K562 (cell line): ENCODE results near the gene SRCAP. TPM values are rescaled to one million over a fixed set of nuclear protein-coding genes. Genes with fewer than 3 reads are reported as not detected.

Source experiments
- ATAC-seq: fragments of 200-7000 bp; cut with Tn5 transposase; 3 replicates; pipeline ENCODE4 v1.9.1; 2020; ENCODE audit warnings: moderate library complexity
- BruUV-seq: library from RNA; stranded (reverse); fragments of 400-500 nt; replicated peaks from 2 replicates; lab custom pipeline; 2021; lab: Mats Ljungman, UMichigan
- CTCF ChIA-PET: fragments of 300-600 bp; formaldehyde crosslinking; extraction: SDS; loops from one replicate; lab custom pipeline; 2021; ENCODE audit warnings: low intra/inter-chr PET ratio; lab: Yijun Ruan, JAX
- POLR2A ChIA-PET: fragments of 300-600, 350-650 bp; sonication (Branson Sonifier 250); formaldehyde crosslinking; extraction: SDS; loops from one replicate; lab custom pipeline; 2021; ENCODE audit warnings: antibody characterized with exemption, inconsistent platforms; lab: Yijun Ruan, JAX
- DNase-seq, 4 experiments: peaks; one replicate each; pipeline versions ENCODE4 v3.0.0 to v3.0.0-alpha.2; 2011 to 2018; ENCODE audit warnings: low spot score in 3 of 4, mixed read lengths in 3 of 4; ENCODE audit errors: extremely low read depth in 1 of 4
- FAIRE-seq: peaks from 2 replicates; lab custom pipeline; 2011; peaks lifted over from hg19 to GRCh38; lab: Jason Lieb, UNC
- H2AFZ ChIP-seq: 2 replicates; pipeline ENCODE4 v1.6.0; 2011; ENCODE audit warnings: low read depth, low read length, control low read depth, inconsistent platforms
- H3K27ac ChIP-seq: fragments of 200-600 bp; 3 replicates; pipeline ENCODE4 v1.8.0; 2011; ENCODE audit warnings: low read depth, mild to moderate bottlenecking, control low read depth, inconsistent platforms, low read length, moderate library complexity, mixed read lengths; ENCODE audit errors: extremely low read depth
- H3K27me3 ChIP-seq, 2 experiments: fragments of 300-600 bp in 1 of 2; 2 replicates in 1 of 2; 3 replicates in 1 of 2; pipeline versions ENCODE4 v1.6.0 to v1.8.0; 2011; ENCODE audit warnings: inconsistent platforms in 2 of 2, low read length in 2 of 2, mild to moderate bottlenecking in 1 of 2, mixed read lengths in 1 of 2, moderate library complexity in 1 of 2; ENCODE audit not compliant: control insufficient read depth in 2 of 2, insufficient read depth in 2 of 2
- H3K36me3 ChIP-seq: fragments of 300-600 bp; 3 replicates; pipeline ENCODE4 v1.8.0; 2011; ENCODE audit warnings: mild to moderate bottlenecking, low read length, inconsistent platforms; ENCODE audit not compliant: control insufficient read depth, insufficient read depth
- H3K4me1 ChIP-seq, 2 experiments: fragments of 200-600 bp in 1 of 2; replicated peaks in 1 of 2; 2 replicates in 1 of 2; 3 replicates in 1 of 2; pipeline versions ENCODE4 v1.5.1 to v1.8.0; 2011; ENCODE audit warnings: inconsistent platforms in 2 of 2, low read length in 2 of 2, mild to moderate bottlenecking in 1 of 2, mixed read lengths in 1 of 2, moderate library complexity in 1 of 2; ENCODE audit not compliant: control insufficient read depth in 2 of 2, insufficient read depth in 2 of 2
- H3K4me2 ChIP-seq: 2 replicates; pipeline ENCODE4 v1.6.1; 2011; ENCODE audit warnings: low read length, control low read depth, inconsistent platforms, mixed read lengths; ENCODE audit not compliant: insufficient read depth
- H3K4me3 ChIP-seq: fragments of 200-600 bp; sonication (generic), shearing (Covaris generic); 2 replicates; pipeline ENCODE4 v1.5.1; 2016; ENCODE audit warnings: control low read depth, inconsistent platforms
- H3K79me2 ChIP-seq: fragments of 200-600 bp; 3 replicates; pipeline ENCODE4 v1.8.0; 2011; ENCODE audit warnings: low read length, inconsistent platforms; ENCODE audit not compliant: control insufficient read depth, insufficient read depth
- H3K9ac ChIP-seq, 2 experiments: 2 replicates each; pipeline versions ENCODE4 v1.6.0 to v1.6.1; 2011; ENCODE audit warnings: low read depth in 2 of 2, low read length in 2 of 2, control low read depth in 1 of 2, inconsistent platforms in 1 of 2, mild to moderate bottlenecking in 1 of 2, mixed read lengths in 1 of 2; ENCODE audit not compliant: insufficient read depth in 1 of 2
- H3K9me1 ChIP-seq: one replicate; pipeline ENCODE4 v1.6.0; 2011; ENCODE audit warnings: inconsistent platforms, mild to moderate bottlenecking, low read length, moderate library complexity; ENCODE audit not compliant: control insufficient read depth, insufficient read depth
- H3K9me3 ChIP-seq: replicated peaks from 2 replicates; pipeline ENCODE4 v1.5.1; 2011; ENCODE audit warnings: low read depth, low read length, inconsistent platforms; ENCODE audit not compliant: control insufficient read depth, insufficient read depth
- H4K20me1 ChIP-seq: replicated peaks from 2 replicates; pipeline ENCODE4 v1.6.1; 2011; ENCODE audit warnings: low read length, inconsistent platforms, mixed read lengths; ENCODE audit not compliant: control insufficient read depth, insufficient read depth
- WGBS: fragments of 100-300 bp; shearing (Covaris generic); methylation state at CpG from one replicate; pipeline ENCODE4 v1.1.6; 2016; ENCODE audit warnings: low coverage, mixed read lengths; ENCODE audit not compliant: insufficient coverage; ENCODE audit errors: missing lambda C conversion rate; 5-methylcytosine and 5-hydroxymethylcytosine counted together
- in situ Hi-C: fragments of 300-500 bp; cut with MboI; formaldehyde crosslinking; loops from 4 replicates; pipeline ENCODE4 v1.15.0; 2018; ENCODE audit warnings: inconsistent platforms, mixed read lengths
- intact Hi-C: fragments of 100-400 bp; cut with micrococcal nuclease; formaldehyde crosslinking; loops from 2 replicates; pipeline ENCODE4 v1.14.2; 2022
- polyA plus RNA-seq, 8 experiments: library from polyadenylated mRNA; depleted of rRNA in 4 of 8; stranded (reverse) in 5 of 8; unstranded in 3 of 8; fragments of >200 nt; fragmentation: Nextera tagmentation in 2 of 8; fragmentation: Illumina TruSeq in 1 of 8; extraction: Ambion mirVana in 2 of 8; extraction: Trizol in 1 of 8; gene quantifications; 2 replicates each; pipeline versions ENCODE4 v1.2.1 to v1.2.3, GENCODE V29; 2011 to 2014; ENCODE audit warnings: inconsistent platforms in 1 of 8, missing spikeins in 1 of 8
- total RNA-seq, 7 experiments: library from RNA; depleted of rRNA in 6 of 7; stranded (reverse); fragments of >200 nt in 6 of 7; fragmentation: Illumina TruSeq in 2 of 7; extraction: Trizol in 2 of 7; gene quantifications; 2 replicates each; pipeline versions ENCODE4 v1.2.1 to v1.2.3, GENCODE V29; 2011 to 2021; ENCODE audit warnings: low replicate concordance in 1 of 7
- TF ChIP-seq, protein P1 (sequence below): sonication (generic); formaldehyde crosslinking; IDR thresholded peaks from 2 replicates; pipeline ENCODE4 v1.8.0; 2022; ENCODE audit warnings: mild to moderate bottlenecking, missing genetic modification reagents
- TF ChIP-seq, protein P2 (sequence below), 2 experiments: fragments of 450-650 bp; conservative IDR thresholded peaks; 2 replicates each; pipeline ENCODE4 v1.6.1; 2017; ENCODE audit warnings: mild to moderate bottlenecking in 2 of 2, moderate library complexity in 2 of 2
- TF ChIP-seq, protein P3 (sequence below), 2 experiments: fragments of 450-650 bp; IDR thresholded peaks; 2 replicates each; pipeline ENCODE4 v1.6.1; 2016; ENCODE audit warnings: mild to moderate bottlenecking in 2 of 2, borderline replicate concordance in 1 of 2, low read depth in 1 of 2, moderate library complexity in 1 of 2

SRCAP gene
- total and polyA plus RNA-seq, 9 of the 15 experiments (the other 6 are each of a cell fraction or from before 2014, with no cell fraction given) = 0.21 to 62.6 (median 5.8) TPM

DNA sequence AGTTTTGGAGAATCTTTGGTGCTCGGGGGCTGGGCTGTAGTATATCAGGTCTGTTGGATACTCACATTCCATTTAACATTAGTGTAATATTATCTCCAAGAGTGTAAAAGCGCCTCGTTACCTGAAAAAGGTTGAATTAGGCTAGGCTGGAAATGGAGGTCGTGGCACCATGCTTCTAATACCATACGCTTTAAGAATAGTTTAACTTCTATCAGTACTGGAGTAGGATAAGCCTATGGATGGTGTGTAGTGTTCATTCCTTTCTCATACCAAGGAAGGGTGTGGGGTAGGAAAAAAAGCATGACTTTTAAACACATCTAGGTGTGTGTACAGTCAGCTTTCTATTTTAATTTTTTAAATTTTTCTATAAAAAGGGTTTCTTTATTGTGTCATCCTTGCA, 2.0 kb downstream of the SRCAP start:
- peaks cover 48% of the 10 kb centered on the region for H3K79me2 ChIP-seq
- intact Hi-C loops = no loop called here
- no peak for FAIRE-seq
- in situ Hi-C loops = no loop called here
- H3K4me2 ChIP-seq = peak overlapping the region; percentile 95
- 82% methylated on average over 5 of the region's 5 CpGs for WGBS
- H3K27me3 ChIP-seq = no peaks in the 10 kb centered on the region
- TF ChIP-seq, protein P1, sequence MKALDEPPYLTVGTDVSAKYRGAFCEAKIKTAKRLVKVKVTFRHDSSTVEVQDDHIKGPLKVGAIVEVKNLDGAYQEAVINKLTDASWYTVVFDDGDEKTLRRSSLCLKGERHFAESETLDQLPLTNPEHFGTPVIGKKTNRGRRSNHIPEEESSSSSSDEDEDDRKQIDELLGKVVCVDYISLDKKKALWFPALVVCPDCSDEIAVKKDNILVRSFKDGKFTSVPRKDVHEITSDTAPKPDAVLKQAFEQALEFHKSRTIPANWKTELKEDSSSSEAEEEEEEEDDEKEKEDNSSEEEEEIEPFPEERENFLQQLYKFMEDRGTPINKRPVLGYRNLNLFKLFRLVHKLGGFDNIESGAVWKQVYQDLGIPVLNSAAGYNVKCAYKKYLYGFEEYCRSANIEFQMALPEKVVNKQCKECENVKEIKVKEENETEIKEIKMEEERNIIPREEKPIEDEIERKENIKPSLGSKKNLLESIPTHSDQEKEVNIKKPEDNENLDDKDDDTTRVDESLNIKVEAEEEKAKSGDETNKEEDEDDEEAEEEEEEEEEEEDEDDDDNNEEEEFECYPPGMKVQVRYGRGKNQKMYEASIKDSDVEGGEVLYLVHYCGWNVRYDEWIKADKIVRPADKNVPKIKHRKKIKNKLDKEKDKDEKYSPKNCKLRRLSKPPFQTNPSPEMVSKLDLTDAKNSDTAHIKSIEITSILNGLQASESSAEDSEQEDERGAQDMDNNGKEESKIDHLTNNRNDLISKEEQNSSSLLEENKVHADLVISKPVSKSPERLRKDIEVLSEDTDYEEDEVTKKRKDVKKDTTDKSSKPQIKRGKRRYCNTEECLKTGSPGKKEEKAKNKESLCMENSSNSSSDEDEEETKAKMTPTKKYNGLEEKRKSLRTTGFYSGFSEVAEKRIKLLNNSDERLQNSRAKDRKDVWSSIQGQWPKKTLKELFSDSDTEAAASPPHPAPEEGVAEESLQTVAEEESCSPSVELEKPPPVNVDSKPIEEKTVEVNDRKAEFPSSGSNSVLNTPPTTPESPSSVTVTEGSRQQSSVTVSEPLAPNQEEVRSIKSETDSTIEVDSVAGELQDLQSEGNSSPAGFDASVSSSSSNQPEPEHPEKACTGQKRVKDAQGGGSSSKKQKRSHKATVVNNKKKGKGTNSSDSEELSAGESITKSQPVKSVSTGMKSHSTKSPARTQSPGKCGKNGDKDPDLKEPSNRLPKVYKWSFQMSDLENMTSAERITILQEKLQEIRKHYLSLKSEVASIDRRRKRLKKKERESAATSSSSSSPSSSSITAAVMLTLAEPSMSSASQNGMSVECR (CRISPR knock-in tag) = no peak
- TF ChIP-seq, protein P2, sequence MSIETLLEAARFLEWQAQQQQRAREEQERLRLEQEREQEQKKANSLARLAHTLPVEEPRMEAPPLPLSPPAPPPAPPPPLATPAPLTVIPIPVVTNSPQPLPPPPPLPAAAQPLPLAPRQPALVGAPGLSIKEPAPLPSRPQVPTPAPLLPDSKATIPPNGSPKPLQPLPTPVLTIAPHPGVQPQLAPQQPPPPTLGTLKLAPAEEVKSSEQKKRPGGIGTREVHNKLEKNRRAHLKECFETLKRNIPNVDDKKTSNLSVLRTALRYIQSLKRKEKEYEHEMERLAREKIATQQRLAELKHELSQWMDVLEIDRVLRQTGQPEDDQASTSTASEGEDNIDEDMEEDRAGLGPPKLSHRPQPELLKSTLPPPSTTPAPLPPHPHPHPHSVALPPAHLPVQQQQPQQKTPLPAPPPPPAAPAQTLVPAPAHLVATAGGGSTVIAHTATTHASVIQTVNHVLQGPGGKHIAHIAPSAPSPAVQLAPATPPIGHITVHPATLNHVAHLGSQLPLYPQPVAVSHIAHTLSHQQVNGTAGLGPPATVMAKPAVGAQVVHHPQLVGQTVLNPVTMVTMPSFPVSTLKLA (conservative IDR thresholded peaks at IDR 0.05) = no peak
- TF ChIP-seq, protein P3, sequence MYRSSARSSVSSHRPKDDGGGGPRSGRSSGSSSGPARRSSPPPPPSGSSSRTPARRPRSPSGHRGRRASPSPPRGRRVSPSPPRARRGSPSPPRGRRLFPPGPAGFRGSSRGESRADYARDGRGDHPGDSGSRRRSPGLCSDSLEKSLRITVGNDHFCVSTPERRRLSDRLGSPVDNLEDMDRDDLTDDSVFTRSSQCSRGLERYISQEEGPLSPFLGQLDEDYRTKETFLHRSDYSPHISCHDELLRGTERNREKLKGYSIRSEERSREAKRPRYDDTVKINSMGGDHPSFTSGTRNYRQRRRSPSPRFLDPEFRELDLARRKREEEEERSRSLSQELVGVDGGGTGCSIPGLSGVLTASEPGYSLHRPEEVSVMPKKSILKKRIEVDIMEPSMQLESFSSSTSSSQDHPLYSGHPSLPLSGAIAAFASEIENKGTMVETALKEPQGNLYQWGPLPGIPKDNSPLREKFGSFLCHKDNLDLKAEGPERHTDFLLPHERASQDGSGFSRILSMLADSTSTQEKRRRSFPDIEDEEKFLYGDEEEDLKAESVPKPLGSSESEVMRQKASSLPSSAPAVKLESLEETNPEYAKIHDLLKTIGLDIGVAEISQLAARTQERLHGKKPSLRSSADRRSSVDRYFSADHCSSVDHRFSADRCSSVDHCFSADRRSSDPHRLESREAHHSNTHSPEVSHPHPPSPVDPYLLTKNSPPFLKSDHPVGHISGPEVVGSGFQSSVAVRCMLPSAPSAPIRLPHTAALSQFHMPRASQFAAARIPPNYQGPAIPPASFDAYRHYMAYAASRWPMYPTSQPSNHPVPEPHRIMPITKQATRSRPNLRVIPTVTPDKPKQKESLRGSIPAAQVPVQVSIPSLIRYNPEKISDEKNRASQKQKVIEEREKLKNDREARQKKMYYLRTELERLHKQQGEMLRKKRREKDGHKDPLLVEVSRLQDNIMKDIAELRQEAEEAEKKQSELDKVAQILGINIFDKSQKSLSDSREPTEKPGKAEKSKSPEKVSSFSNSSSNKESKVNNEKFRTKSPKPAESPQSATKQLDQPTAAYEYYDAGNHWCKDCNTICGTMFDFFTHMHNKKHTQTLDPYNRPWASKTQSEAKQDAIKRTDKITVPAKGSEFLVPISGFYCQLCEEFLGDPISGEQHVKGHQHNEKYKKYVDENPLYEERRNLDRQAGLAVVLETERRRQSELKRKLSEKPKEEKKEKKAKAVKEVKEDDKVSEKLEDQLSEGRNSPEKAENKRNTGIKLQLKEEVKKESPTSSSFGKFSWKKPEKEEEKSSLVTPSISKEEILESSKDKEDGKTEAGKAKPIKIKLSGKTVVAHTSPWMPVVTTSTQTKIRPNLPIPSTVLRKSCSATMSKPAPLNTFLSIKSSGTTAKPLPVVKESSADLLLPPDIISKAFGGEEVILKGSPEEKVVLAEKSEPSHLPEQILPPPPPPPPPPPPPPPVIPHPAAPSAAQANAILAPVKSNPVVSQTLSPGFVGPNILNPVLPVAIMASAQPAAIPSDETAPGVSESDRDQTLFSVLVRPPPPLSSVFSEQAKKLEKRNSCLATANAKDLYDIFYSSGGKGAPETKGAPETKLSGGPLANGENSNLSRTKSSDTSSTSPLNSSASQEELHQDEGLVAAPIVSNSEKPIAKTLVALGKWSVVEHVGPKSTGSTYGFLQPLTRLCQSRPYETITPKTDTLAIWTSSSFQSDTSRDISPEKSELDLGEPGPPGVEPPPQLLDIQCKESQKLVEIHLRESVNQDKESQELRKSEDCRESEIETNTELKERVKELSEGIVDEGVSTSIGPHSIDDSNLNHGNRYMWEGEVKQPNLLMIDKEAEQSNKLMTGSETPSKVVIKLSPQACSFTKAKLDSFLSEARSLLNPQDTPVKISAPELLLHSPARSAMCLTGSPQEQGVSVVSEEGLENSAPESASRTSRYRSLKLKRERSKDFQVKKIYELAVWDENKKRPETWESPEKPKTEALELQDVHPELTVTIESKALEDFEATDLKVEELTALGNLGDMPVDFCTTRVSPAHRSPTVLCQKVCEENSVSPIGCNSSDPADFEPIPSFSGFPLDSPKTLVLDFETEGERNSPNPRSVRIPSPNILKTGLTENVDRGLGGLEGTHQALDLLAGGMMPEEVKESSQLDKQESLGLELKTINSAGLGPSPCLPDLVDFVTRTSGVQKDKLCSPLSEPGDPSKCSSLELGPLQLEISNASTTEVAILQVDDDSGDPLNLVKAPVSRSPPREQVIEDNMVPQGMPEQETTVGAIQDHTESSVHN (IDR thresholded peaks at IDR 0.05; ENCODE audit: borderline replicate concordance in 1 of 2, low read depth in 1 of 2) = no peak
- no peak for DNase-seq
- no TSS peak for BruUV-seq
- CTCF ChIA-PET = no interaction called here
- peaks cover 16 to 21% of the 10 kb centered on the region in 2 experiments for H3K4me1 ChIP-seq
- H3K9me1 ChIP-seq = no peaks in the 10 kb centered on the region
- H3K9ac ChIP-seq = peak overlapping the region; percentile 88 to 99; a peak in 3 of 4 replicates
- peak overlapping the region; percentile 82; the same call in 1 of the 2 replicates for H3K4me3 ChIP-seq
- H3K36me3 ChIP-seq = peaks cover 62% of the 10 kb centered on the region
- no peak overlapping the region for H2AFZ ChIP-seq
- no peak for ATAC-seq
- POLR2A ChIA-PET = interaction anchor here (1.6 kb wide), 1 partner anchor 11 kb away, joined by 7 read pairs; no protein-coding TSS in a partner anchor
- H3K27ac ChIP-seq = peak overlapping the region; percentile 25; the same call in 1 of the 3 replicates
- H3K9me3 ChIP-seq = no peaks in the 10 kb centered on the region
- 0 out of 2 replicates have a peak, but pooled peaks cover 7% of the 10 kb centered on the region for H4K20me1 ChIP-seq
